ENCODE data around the gene EIPR1.

Gene EIPR1

DNA sequence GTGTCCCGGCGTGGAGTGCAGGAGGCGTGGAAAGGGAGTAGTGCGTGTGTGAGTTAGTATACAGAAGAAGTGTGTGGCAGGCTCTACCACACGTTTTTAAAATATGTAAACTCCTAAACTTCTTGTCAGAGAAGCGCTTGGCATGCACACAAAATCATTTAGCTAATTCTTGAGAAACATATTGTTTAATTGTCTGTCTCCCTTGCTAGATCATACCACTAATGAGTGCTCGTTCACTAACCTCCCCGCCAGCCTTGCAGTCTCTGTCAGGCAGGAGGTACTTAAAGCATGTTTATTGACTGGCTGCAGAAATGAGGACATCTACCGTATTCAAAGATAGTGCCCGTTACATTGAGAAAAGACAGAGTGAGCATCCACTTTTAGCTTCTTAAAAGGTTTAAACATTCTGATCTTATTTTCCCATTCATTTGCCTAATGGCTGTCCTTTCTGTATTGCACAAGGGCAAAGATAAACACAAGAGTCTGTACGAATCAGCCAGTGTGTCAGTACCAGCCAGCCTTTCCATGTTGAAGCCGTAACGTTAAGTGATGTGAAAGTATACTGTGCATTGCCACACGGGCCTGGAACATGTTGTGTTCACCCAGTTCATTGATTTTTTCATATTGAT lies 43.3 kb upstream of the EIPR1 start:
- Histone ChIP-seq H3K27ac (no peak overlapping the region), H3K9ac (ENCODE audit: insufficient read length) (no peak overlapping the region), H3K4me3 (no peak overlapping the region), H3K9me3 (ENCODE audit: low read depth, low read length) (no peaks in the 10 kb centered on the region), H3K36me3 (ENCODE audit: insufficient read depth, low read length) (peaks cover 24% of the 10 kb centered on the region)
- TF ChIP-seq POLR2AphosphoS5 (IDR thresholded peaks at IDR 0.05; ENCODE audit: borderline replicate concordance, low read depth, low read length) = no peak
- TF ChIP-seq FOXP2 (optimal IDR thresholded peaks at IDR 0.05; ENCODE audit: control extremely low read depth, extremely low read length, insufficient read depth) = no peak
- no peak for TF ChIP-seq EZH2 (IDR thresholded peaks at IDR 0.05)
- no peak for DNase-seq (ENCODE audit: low read depth, low spot score)

DNA sequence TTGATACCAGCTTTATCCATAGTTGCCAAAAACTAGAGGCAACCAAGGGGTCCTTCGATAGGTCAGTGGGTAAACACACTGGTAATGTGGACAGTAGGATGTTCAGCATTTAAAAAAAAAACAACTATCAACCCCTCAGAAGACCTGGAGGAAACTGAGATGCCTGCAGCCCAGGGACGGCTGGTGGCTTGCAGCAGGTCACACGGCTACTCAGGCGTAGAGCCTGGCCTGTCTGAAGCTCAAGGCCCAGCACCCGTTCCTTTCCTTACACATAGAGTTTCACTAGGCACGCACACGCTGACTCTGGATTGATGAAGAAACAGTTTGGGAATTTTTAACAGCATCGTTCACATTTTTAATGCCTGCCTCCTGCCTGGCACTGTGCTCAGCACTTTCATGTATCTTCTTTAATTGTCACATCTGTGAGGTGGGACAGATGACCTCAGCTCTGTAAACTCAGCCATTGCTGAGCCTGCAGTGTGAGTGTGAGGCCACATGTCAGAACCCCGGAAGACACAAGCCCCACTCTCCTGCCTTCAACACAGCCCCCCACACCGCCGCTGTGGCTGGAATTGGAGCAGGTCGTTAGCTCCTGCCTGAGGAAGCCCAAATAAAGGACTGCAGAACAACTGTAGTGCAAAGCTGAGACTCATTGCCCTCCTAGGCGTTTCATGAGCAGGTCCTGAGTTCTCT lies 42.6 kb upstream of the EIPR1 start:
- no peak for DNase-seq (ENCODE audit: low read depth, low spot score)
- Histone ChIP-seq H3K36me3 (ENCODE audit: insufficient read depth, low read length) (peaks cover 21% of the 10 kb centered on the region), H3K9ac (ENCODE audit: insufficient read length) (no peak overlapping the region), H3K4me3 (no peak overlapping the region), H3K9me3 (ENCODE audit: low read depth, low read length) (no peaks in the 10 kb centered on the region), H3K27ac (no peak overlapping the region)
- no peak for TF ChIP-seq EZH2 (IDR thresholded peaks at IDR 0.05)
- no peak for TF ChIP-seq FOXP2 (optimal IDR thresholded peaks at IDR 0.05; ENCODE audit: control extremely low read depth, extremely low read length, insufficient read depth)
- no peak for TF ChIP-seq POLR2AphosphoS5 (IDR thresholded peaks at IDR 0.05; ENCODE audit: borderline replicate concordance, low read depth, low read length)

DNA sequence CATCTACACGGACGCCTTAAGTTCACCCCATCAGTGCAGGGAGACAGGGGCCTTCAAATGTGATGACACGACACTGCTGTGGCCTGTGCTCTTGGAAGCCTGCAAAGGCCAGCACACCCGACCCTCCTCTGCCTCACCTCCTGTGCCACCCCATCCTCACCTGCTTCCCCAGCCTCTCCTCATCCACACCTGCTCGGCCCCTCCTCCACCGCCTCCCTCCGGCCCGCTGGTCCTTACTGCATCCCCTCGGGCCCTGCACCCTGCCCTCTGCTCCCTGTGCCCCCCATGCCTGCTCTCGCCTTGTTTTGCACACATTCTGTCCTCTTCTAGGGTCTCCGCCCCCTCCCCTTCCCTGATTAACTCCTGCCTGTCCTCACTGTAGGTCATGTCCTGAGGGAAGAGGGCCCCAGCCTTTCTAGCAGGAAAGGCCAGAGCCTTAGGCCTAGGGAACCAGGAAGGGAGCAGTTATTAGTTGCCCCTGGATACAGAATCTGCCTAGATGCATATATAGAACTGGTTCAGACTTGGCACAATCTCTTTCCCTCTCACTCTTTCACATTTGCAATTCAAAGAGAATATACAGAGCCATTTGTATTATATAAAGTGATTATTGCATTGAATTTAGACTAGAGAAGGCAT lies 41.3 kb upstream of the EIPR1 start:
- peaks cover 8% of the 10 kb centered on the region for H3K36me3 ChIP-seq (ENCODE audit: insufficient read depth, low read length)
- H3K27ac ChIP-seq = no peak overlapping the region
- no peak overlapping the region for H3K9ac ChIP-seq (ENCODE audit: insufficient read length)
- H3K4me3 ChIP-seq = no peak overlapping the region
- no peak for DNase-seq (ENCODE audit: low read depth, low spot score)
- H3K9me3 ChIP-seq (ENCODE audit: low read depth, low read length) = no peaks in the 10 kb centered on the region
- no peak for TF ChIP-seq FOXP2 (optimal IDR thresholded peaks at IDR 0.05; ENCODE audit: control extremely low read depth, extremely low read length, insufficient read depth)
- TF ChIP-seq POLR2AphosphoS5 (IDR thresholded peaks at IDR 0.05; ENCODE audit: borderline replicate concordance, low read depth, low read length) = no peak
- no peak for TF ChIP-seq EZH2 (IDR thresholded peaks at IDR 0.05)

GRCh38 chr2:3414133-3414860 lies 36.7 kb upstream of the EIPR1 start:
- no peak overlapping the region for H3K27ac ChIP-seq
- no peak overlapping the region for H3K9ac ChIP-seq (ENCODE audit: insufficient read length)
- H3K4me3 ChIP-seq = no peak overlapping the region
- no peaks in the 10 kb centered on the region for H3K9me3 ChIP-seq (ENCODE audit: low read depth, low read length)
- no peak for DNase-seq (ENCODE audit: low read depth, low spot score)
- TF ChIP-seq FOXP2 (optimal IDR thresholded peaks at IDR 0.05; ENCODE audit: control extremely low read depth, extremely low read length, insufficient read depth) (no peak), POLR2AphosphoS5 (IDR thresholded peaks at IDR 0.05; ENCODE audit: borderline replicate concordance, low read depth, low read length) (no peak), EZH2 (IDR thresholded peaks at IDR 0.05) (no peak)
- no peaks in the 10 kb centered on the region; the same call in 1 of the 2 replicates for H3K36me3 ChIP-seq (ENCODE audit: insufficient read depth, low read length)

DNA sequence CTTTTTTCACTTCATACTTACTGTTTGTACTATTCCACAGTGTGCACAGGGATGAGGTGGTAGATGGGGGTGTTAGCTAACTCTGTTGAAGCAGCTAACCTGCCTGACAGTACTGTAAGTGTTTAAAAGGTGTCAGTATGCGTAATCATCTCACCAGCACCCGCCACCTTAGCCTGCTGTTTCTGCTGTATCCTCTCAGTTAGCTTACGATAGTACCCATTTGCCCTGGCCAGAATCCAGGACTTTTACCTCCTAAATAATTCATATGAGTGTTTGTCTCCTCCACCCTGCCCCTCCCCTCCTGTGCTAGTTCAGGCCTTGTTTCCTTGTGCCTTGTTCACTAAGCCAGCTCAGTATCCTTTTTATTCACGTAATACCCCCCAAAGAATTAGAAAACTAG lies 36.1 kb upstream of the EIPR1 start:
- Histone ChIP-seq H3K9me3 (ENCODE audit: low read depth, low read length) (no peaks in the 10 kb centered on the region), H3K36me3 (ENCODE audit: insufficient read depth, low read length) (no peaks in the 10 kb centered on the region; the same call in 1 of the 2 replicates), H3K27ac (no peak overlapping the region), H3K4me3 (no peak overlapping the region), H3K9ac (ENCODE audit: insufficient read length) (no peak overlapping the region)
- DNase-seq (ENCODE audit: low read depth, low spot score) = no peak
- TF ChIP-seq EZH2 (IDR thresholded peaks at IDR 0.05) (no peak), POLR2AphosphoS5 (IDR thresholded peaks at IDR 0.05; ENCODE audit: borderline replicate concordance, low read depth, low read length) (no peak), FOXP2 (optimal IDR thresholded peaks at IDR 0.05; ENCODE audit: control extremely low read depth, extremely low read length, insufficient read depth) (no peak)

DNA sequence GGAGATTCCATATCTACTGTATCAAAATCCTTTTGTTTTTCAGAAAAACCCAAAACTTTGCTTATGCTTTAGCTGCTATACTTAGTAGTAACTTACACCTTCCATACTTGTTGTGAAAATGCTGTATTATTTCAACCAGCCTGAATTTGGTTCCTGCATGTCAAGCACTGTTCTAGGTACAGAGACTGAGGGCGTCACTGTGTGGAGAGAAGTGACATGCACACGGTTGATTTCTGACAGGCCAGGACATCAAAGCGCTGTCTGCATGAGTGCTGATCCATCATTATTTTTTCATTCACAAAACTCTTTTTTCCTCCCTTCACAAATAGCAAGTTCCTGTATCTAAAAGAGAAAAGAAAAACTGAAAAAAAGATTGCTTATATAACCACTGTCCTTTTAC lies 33.5 kb upstream of the EIPR1 start:
- DNase-seq (ENCODE audit: low read depth, low spot score) = no peak

GRCh38 chr2:3409627-3410170 lies 32.1 kb upstream of the EIPR1 start:
- Histone ChIP-seq H3K9me3 (ENCODE audit: low read depth, low read length) (no peaks in the 10 kb centered on the region), H3K27ac (no peak overlapping the region), H3K4me3 (no peak overlapping the region), H3K36me3 (ENCODE audit: insufficient read depth, low read length) (peaks cover 8% of the 10 kb centered on the region; the same call in 1 of the 2 replicates), H3K9ac (ENCODE audit: insufficient read length) (no peak overlapping the region)
- TF ChIP-seq EZH2 (IDR thresholded peaks at IDR 0.05) = no peak
- no peak for TF ChIP-seq FOXP2 (optimal IDR thresholded peaks at IDR 0.05; ENCODE audit: control extremely low read depth, extremely low read length, insufficient read depth)
- no peak for TF ChIP-seq POLR2AphosphoS5 (IDR thresholded peaks at IDR 0.05; ENCODE audit: borderline replicate concordance, low read depth, low read length)
- DNase-seq (ENCODE audit: low read depth, low spot score) = no peak

More for the DNA sequence above, 33.5 kb upstream of the EIPR1 start:
- Histone ChIP-seq H3K27ac (no peak overlapping the region), H3K4me3 (no peak overlapping the region), H3K9me3 (ENCODE audit: low read depth, low read length) (no peaks in the 10 kb centered on the region), H3K36me3 (ENCODE audit: insufficient read depth, low read length) (peaks cover 5% of the 10 kb centered on the region; the same call in 1 of the 2 replicates), H3K9ac (ENCODE audit: insufficient read length) (no peak overlapping the region)
- TF ChIP-seq POLR2AphosphoS5 (IDR thresholded peaks at IDR 0.05; ENCODE audit: borderline replicate concordance, low read depth, low read length) = no peak
- no peak for TF ChIP-seq FOXP2 (optimal IDR thresholded peaks at IDR 0.05; ENCODE audit: control extremely low read depth, extremely low read length, insufficient read depth)
- no peak for TF ChIP-seq EZH2 (IDR thresholded peaks at IDR 0.05)

Data from SK-N-MC (cell line).